Stimulated activated CD4-positive, alpha-beta T cell treated with anti-CD3 and anti-CD28 coated beads, Interleukin-1b, Interleukin-23, amount 100 ng/mL, for 48 hours (primary cell): ENCODE data around the gene TMEM116.
"Not testable (repeated sequence)": the region's sequence is repeated elsewhere in the genome, so short reads cannot be mapped to it uniquely, and the experiment has no call there.

Experiments used
- DNase-seq: peaks from one replicate; pipeline ENCODE4 v3.0.0-alpha.2; 2020

Gene TMEM116

DNA sequence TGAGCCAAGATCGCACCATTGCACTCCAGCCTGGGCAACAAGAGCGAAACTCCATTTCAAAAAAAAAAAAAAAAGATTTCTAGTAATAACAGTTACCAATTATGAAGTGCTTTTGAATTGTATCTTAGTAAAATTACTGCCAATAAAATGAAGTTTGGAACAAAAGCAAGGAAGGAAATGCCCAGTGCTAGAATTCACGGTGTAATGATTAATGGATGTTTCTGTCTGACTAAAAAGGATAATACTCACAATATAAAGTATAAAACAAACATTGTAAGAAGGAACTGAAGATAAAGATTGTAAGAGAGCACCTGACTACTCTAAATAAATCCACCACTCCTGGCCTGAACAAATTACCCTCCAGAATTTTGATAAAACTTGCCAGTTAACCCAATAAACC is 4.0 kb downstream of the TMEM116 start:
- no peak for DNase-seq

DNA sequence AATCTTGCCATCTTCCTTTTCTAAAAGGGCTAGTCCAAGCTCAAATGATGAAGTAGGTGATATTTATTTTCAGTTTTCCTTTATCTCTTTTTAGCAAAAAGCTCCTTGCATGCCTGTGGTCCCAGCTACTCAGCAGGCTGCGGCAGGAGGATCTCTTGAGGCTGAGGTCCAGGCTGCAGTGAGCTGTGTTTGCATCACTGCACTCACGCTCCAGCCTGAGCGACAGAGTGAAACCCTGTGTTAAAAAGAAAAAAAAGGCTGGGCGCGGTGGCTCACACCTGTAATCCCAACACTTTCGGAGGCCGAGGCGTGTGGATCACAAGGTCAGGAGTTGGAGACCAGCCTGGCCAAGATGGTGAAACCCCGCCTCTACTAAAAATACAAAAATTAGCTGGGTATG is 5.0 kb downstream of the TMEM116 start:
- no peak for DNase-seq

DNA sequence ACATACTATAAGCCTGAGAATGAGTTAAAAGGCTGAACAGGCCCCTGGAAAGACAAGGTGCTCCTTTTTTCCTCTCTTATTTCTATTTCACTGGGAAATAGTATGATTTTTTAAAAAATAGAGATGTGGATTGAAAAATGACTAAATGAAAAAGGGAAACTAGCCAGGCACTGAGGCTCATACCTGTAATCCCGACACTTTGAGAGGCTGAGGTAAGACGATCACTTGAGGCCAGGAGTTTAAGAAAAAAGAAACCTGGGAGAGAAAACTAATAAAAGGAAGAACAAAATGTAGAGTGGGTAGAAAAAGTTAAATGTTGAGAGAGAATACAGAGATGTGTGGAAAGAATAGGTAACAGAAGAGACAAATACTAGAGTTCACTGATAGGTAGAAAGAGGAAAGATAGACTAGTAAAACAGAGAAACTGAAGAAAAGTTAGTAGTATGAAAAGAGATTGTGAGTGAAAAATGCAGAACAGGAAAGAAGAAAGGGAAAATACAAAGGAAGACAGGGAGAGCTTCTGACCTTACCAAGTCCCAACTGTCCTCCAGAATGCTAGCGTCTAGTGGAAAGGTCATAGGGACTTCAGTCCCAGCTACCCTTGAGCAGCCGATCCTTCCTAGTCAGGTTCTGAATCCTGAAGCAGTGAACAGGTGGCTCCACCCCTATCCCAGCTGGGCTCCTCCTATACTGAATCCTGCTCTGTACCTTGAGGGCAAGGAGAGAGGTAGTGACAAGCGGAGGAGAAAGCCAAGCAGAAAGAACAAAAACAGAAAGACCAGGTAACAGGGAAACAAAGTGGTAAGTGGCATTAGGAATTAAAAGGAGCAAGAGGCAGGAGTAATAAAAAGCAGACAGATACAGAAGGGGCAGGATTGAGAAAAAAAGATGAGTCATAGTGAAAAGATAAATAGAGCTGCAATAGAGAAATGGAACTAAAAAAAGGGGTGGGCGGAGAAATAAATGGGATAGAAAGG is 7.3 kb downstream of the TMEM116 start:
- no peak for DNase-seq

DNA sequence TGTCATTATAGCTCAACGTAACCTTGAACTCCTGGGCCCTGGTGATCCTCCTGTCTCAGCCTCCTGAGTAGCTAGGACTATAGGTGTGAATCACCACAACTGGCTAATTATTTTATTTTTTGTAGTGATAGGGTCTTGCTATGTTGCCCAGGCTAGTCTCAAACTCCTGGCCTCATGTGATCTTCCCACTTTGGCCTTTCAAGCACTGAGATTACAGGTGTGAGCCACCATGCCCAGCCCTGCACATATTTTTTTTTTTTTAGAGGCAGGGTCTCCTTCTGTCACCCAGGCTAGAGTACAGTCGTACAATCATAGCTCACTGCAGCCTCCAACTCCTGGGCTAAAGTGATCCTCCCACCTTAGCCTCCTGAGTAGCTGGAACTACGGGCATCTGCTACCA is 8.9 kb downstream of the TMEM116 start:
- DNase-seq = no peak

DNA sequence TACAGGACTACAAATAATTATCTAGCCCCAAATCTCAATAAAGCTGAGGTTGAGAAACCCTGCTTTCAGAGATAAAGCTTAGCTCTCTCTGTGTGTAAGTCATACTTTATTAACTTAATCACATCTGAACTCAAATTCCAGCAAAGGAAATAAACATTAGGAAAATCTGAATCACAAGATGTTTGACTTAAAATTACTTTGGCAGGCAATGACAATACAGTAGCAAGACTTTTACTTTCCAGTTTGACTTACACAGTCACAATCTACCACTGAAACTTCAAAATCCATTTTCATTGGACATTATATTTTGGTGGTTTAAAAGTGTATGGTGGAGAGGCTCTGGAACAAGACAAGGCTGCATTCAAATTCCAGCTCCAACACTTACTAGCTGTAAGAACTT is 11.4 kb downstream of the TMEM116 start:
- DNase-seq = no peak

DNA sequence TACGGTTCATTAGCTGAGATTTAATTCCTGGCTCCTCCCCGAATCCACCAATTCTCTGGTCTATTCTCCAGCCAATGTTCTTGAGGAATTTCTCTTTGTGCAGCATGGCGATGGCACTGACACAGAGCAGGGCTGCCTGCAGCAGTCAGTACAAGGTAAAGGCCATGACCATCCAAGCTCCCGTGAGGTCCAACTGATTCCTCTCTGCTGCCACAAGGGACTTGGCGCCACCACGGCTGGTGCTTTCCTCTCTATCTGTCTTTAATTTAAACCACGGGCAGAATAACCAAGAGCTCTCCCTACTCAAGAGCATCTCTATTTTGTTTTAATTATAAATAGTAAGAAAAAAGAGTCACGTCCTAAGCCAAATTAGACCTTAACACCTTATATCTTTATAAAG is 12.1 kb downstream of the TMEM116 start:
- DNase-seq = no peak

DNA sequence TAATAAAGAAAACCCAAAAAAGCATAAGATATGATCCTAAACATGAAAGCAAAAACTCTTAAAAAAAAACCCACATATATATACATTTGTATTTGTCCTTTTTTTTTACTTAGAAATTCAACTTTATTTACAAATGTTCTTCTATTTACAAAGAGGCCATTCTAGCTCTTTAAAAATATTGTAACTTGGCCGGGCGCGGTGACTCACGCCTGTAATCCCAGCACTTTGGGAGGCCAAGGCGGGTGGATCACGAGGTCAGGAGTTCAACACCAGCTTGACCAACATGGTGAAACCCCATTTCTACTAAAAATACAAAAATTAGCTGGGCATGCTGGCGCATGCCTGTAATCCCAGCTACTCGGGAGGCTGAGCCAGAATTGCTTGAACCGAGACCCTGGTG is 13.8 kb downstream of the TMEM116 start:
- DNase-seq = not testable (repeated sequence)

DNA sequence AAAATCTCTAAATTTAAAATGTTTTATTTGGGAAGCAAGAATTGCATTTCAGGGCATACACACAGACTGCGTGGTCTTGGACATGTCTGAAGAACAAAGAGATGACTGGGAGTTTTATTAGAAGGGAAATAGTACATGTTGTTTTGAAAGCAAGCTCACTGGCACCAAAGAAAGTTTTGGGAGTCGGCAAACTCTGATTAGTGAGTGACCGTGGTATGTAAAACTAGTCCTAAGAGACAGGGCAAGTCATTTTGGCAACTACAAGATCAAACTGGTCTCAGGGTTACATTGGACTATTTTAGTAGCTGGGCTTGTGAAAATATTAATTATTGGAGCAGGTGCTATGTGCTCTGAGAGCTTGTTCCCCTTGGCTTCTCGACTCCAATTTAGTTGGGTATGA is 14.9 kb downstream of the TMEM116 start:
- no peak for DNase-seq

DNA sequence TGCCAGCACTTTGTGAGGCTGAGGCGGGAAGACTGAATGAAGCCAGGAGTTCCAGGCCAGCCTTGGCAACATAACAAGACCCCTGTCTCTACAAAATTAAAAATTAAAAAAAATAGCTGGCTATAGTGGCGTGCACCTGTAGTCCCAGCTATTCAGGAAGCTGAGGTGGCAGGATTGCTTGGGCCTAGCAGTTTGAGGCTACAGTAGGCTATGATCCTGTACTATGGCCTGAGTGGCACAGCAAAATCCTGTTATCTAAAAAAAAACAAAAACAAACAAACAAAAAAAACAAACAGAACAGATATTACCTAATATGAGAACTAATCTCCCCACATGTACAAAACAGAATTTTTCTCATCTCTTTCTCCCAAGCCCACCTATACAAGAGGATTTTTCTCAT is 15.7 kb downstream of the TMEM116 start:
- no peak for DNase-seq

DNA sequence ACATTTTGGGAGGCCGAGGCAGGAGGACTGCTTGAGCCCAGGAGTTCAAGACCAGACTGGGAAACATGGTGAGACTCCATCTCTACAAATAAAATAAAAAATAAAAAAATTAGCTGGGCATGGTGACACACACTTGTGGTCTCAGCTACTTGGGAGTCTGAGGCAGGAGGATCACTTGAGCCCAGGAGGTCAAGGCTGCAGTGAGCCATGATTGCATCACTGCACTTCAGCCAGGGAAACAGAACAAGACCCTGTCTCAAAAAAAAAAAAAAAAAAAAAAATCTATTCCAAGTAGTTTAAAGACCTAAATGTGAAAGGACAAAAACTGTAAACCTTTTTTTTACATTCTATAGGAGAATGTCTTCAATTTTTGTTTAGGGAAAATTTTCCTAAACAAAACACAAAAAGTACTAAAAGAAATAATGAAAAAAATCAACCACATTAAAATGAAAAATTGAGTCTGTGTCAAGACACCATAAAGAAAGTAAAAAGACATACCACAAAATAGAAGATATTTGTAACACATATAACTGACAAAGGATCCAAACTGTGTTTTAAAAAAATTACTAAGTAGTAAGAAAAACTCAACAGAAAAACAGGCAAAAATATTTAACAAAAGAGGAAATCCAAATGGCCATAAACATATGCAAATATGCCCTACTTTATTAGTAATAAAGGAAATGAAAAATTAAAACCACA is 17.0 kb downstream of the TMEM116 start:
- no peak for DNase-seq

DNA sequence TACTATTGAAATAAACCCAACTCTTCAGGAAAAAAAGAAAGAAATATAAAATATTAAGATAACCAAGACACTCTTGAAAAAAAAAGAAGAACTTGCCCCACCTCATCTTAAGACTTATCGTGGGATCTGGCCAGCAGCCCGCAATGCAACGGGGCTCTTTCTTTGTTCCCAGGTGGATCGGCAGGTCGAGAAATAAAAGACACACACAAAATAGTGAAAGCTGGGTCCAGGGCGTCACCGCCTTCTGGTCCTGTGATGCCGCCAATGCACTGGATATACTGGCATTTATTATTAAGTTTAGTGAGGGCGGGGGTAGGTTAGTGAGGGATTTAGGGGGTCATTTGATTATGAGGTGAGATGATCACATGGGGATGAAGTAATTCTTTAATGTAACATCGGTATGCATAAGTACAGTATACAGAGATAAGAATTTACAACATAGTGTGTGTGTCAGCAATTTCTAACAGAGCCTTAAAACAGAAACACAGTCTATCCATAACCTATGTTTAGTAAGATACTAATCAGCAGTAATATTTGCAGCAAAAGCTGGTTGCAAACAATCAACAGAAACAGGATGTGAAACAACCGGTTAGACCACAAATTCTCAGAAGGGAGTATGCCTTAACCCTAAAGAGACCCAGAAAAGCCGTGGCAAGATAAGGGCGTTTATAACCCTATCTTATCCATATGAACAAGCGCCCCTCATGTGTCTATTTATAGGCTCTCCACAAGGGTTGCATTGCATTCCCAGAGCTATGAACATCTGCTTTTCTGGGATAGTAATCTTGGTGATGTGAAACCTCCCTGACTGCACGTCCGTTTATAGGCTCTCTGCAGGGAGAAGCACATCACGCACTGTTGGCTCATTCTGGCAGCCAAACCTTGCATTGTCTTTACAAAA is 18.5 kb downstream of the TMEM116 start:
- not testable (repeated sequence) for DNase-seq

DNA sequence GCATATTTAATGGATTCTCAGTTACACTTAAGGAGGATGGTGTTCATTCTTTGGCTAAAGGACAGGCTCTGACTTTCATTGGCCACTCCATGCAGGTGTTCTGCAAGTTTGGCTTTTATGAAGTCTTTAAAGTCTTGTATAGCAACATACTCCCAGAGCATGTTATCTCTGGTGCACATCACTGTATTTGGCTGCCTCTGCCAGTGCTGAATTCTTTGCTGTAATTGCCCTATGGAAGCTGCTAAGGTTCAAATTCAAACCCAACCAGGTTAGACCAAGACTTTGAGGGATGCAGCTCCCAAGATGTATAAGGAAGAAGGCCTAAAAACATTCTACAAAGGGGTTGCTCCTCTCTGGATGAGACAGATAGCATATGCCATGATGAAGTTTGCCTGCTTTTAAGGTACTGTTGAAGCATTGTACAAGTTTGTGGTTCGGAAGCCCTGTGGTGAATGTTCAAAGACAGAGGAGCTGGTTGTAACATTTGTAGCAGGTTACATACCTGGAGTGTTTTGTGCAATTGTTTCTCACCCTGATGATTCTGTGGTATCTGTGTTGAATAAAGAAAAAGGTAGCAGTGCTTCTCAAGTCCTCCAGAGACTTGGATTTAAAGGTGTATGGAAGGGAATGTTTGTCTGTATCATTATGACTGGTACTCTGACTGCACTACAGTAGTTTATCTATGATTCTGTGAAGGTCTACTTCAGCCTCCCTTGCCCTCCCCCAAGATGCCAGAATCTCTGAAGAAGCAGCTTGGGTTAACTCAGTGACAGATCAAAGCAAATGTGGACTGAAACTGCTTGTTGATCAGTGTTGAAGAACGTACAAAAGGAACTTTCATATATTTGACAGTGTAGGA is 19.4 kb downstream of the TMEM116 start:
- no peak for DNase-seq

DNA sequence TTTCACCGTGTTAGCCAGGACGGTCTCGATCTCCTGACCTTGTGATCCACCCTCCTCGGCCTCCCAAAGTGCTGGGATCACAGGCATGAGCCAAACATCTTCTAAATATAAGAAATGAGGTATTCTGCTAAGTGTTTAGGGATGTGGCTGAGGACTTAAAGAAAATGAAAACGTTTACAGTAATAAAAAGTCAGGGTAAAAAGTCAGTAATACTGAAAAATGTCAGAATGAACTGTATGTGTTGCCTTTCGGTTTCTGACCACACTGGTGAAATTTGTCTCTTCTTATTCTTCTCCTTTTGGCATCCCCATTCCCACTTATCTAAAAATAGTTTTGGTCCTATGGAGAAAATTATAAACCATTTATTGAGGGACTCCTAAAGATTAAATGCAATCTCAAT is 20.5 kb downstream of the TMEM116 start:
- no peak for DNase-seq

DNA sequence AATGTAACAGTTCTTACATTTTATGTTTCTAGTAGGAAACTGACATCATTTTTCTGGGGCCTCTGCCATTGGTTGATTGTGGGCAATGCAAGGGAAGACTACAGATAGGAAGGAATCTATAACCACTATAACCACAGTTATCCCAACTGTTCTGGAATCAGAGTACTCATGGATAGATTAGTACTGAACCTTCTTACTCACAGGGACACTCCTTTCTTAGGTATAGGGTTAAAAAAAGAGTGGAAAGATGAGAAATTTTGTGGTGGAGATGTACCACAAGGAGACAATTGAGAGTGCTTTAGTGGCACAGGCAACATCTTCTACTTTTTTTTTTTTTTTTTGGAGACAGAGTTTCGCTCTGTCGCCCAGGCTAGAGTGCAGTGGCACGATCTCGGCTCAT is 21.0 kb downstream of the TMEM116 start:
- DNase-seq = no peak

DNA sequence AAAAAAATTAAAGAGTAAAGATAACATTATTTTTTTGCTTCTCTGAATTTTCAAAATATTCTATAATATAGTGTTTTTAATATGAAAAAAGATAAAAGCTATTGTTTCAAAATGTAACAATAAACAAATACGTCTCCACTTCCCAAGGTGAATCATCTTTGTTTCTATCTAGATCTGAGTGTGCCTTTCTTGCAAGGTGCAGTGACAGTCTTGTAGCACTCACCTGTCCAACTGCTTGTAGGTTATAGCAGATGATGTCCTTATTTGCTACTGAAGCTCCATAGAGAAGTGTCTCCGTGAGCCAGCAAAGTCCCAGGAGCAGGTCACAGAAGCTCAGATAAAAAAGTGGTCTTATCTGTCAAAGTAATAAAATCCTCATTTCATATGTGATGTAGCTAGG is 21.4 kb downstream of the TMEM116 start:
- no peak for DNase-seq

DNA sequence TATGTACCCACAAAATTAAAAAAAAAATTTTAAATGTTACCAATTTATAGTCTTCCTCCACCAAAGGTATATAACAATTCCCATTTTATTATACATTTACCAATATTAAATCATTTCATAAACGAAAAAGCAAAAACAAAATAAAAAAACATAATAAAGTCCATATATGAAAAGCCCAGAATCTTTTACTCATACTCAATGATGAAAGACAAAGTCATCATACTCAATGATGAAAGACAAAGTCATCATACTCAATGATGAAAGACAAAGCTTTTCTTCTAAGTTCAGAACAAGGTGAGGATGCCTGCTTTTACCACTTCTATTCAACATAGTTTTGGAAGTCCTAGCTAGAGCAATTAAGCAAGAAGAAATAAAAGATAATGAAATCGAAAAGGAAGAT is 28.1 kb downstream of the TMEM116 start:
- no peak for DNase-seq

DNA sequence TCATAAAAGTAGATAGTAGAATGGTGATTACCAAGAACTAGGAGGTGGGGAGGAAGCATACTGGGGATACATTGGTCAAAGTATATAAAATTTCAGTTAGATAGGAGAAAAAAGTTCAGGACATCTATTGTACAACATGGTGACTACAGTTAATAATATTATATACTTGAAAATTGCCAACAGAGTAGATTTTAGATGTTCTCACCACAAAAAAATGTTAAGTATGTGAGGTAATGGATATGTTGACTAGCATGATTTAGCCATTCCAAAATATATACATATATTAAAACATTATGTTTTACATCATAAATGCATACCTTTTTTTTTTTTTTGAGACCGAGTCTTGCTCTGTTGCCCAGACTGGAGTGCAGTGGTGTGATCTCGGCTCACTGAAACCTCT is 31.0 kb downstream of the TMEM116 start:
- DNase-seq = no peak

DNA sequence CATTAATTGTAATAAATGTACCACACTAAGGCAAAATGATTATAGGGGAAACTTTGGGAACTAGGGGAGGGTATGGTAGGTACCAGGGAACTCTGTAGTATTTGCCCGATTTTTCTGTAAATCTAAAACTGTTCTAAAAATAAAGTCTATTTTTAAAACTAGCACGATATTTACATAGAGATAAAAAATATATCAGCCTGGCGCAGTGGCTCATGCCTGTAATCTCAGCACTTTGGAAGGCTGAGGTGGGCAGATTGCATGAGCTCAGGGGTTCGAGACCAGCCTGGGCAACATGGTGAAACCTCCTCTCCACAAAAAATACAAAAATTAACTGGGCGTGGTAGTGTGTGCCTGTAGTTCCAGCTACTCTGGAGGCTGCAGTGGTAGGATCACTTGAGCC is 32.4 kb downstream of the TMEM116 start:
- no peak for DNase-seq

DNA sequence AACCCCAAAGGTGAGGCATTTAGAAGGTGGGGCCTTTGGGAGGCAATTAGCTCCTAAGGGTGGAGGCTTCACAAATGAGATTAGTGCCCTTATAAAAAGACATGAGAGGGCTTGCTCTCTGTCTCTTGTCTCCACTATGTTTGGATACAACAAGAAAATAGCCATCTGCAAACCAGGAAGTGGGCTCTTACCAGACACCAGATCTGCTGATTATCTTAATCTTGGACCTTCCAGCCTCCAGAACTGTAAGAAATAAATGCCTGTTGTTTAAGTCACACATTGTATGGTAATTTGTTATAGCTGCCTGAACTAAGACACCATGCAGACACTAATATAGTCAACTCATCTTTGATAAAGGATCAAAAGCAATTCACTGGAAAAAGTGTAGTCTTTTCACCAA is 34.4 kb downstream of the TMEM116 start:
- no peak for DNase-seq

DNA sequence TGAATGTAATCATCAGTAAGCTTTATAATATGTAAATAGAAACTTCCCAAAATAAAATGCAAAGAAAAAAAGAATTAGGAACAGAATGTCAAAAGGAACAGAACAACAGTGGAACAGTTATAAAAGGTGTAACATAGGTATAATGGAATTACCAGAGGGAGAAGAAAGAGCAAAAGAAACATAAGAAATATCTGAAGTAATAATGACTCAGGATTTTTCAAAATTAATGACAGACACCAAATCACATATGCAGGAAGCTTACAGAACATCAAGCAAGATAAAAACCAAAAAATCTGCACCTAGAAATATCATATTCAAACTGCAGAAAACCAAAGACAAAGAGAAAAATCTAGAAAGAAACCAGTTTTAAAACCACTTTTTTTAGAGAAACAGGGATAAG is 36.1 kb downstream of the TMEM116 start:
- no peak for DNase-seq

DNA sequence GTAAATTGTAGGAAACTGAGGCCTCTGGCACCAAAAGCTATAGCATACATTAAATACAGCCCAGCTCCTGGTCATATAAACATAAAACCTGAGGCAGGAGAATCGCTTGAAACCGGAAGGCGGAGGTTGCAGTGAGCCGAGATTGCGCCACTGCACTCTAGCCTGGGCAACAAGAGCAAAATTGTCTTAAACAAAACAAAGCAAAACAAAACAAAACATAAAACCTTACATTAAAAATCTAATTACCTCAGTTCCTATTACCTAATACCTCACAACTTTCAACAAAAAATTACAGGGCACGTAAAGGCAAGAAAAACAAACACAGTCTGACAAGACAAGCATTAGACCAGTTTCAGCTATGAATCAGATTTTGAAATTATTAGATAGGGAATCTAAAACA is 36.7 kb downstream of the TMEM116 start:
- no peak for DNase-seq
